IPS DF 6.9 (cell line): ENCODE data around the gene ATP11C.

Experiments
- DNase-seq: peaks from one replicate; pipeline ENCODE4 v3.0.0-alpha.2; 2013; ENCODE audit warnings: low read depth, low spot score
- H3K27ac ChIP-seq: one replicate; pipeline ENCODE4 v1.5.1; 2013; ENCODE audit warnings: low read length, control low read depth
- H3K27me3 ChIP-seq: 2 replicates; pipeline ENCODE4 v1.6.1; 2013; ENCODE audit warnings: mild to moderate bottlenecking, low read length; ENCODE audit not compliant: control insufficient read depth, insufficient read depth
- H3K36me3 ChIP-seq: 2 replicates; pipeline ENCODE4 v1.6.1; 2013; ENCODE audit warnings: low read length; ENCODE audit not compliant: control insufficient read depth, insufficient read depth
- H3K4me1 ChIP-seq: 2 replicates; pipeline ENCODE4 v1.6.1; 2013; ENCODE audit warnings: low read length; ENCODE audit not compliant: control insufficient read depth, insufficient read depth
- H3K4me3 ChIP-seq: 2 replicates; pipeline ENCODE4 v1.5.1; 2013; ENCODE audit warnings: mild to moderate bottlenecking, low read length
- H3K9me3 ChIP-seq: 2 replicates; pipeline ENCODE4 v1.6.1; 2013; ENCODE audit warnings: low read length, inconsistent platforms; ENCODE audit not compliant: control insufficient read depth, insufficient read depth
- WGBS: extraction: QIAGEN DNeasy Blood & Tissue Kit; methylation state at CpG from one replicate; pipeline ENCODE4 v1.1.7; 2013; ENCODE audit warnings: mixed read lengths, missing lambda C conversion rate; ENCODE audit not compliant: insufficient read length, insufficient coverage; 5-methylcytosine and 5-hydroxymethylcytosine counted together

ATP11C gene

GRCh38 chrX:139815771-139816170 is 117.1 kb downstream of the ATP11C start:
- Histone ChIP-seq H3K4me1 (no peaks in the 10 kb centered on the region), H3K27me3 (no peaks in the 10 kb centered on the region), H3K36me3 (no peaks in the 10 kb centered on the region), H3K4me3 (no peak overlapping the region), H3K9me3 (no peaks in the 10 kb centered on the region), H3K27ac (no peak overlapping the region)
- no CpG with 5 or more reads among the region's 1 CpG for WGBS
- DNase-seq = no peak

GRCh38 chrX:139811942-139812629 is 120.8 kb downstream of the ATP11C start:
- H3K9me3 ChIP-seq = no peaks in the 10 kb centered on the region
- H3K4me3 ChIP-seq = no peak overlapping the region
- no peaks in the 10 kb centered on the region for H3K4me1 ChIP-seq
- no peak for DNase-seq
- H3K36me3 ChIP-seq = no peaks in the 10 kb centered on the region
- H3K27me3 ChIP-seq = no peaks in the 10 kb centered on the region
- H3K27ac ChIP-seq = no peak overlapping the region
- WGBS = no CpG with 5 or more reads among the region's 6 CpGs

- H3K9me3 ChIP-seq = no peaks in the 10 kb centered on the region
- no peaks in the 10 kb centered on the region for H3K4me1 ChIP-seq
- no peaks in the 10 kb centered on the region for H3K36me3 ChIP-seq
- no peak overlapping the region for H3K4me3 ChIP-seq
- DNase-seq = no peak
- WGBS = no CpG with 5 or more reads among the region's 1 CpG
- H3K27ac ChIP-seq = no peak overlapping the region
- H3K27me3 ChIP-seq = no peaks in the 10 kb centered on the region
These were observed 128.4 kb downstream of the ATP11C start for GRCh38 chrX:139804482-139804881.

GRCh38 chrX:139803224-139803623 is 129.6 kb downstream of the ATP11C start:
- no peaks in the 10 kb centered on the region for H3K36me3 ChIP-seq
- H3K4me3 ChIP-seq = no peak overlapping the region
- H3K27ac ChIP-seq = no peak overlapping the region
- H3K9me3 ChIP-seq = no peaks in the 10 kb centered on the region
- no CpG with 5 or more reads among the region's 2 CpGs for WGBS
- no peaks in the 10 kb centered on the region for H3K4me1 ChIP-seq
- H3K27me3 ChIP-seq = no peaks in the 10 kb centered on the region
- DNase-seq = no peak

GRCh38 chrX:139802048-139802447 is 130.8 kb downstream of the ATP11C start:
- no peaks in the 10 kb centered on the region for H3K9me3 ChIP-seq
- no peaks in the 10 kb centered on the region for H3K27me3 ChIP-seq
- WGBS = no CpG with 5 or more reads among the region's 4 CpGs
- no peak for DNase-seq
- no peak overlapping the region for H3K27ac ChIP-seq
- no peaks in the 10 kb centered on the region for H3K4me1 ChIP-seq
- H3K4me3 ChIP-seq = no peak overlapping the region
- no peaks in the 10 kb centered on the region for H3K36me3 ChIP-seq

GRCh38 chrX:139801397-139801813 is 131.4 kb downstream of the ATP11C start:
- no peak for DNase-seq
- no peaks in the 10 kb centered on the region for H3K4me1 ChIP-seq
- no CpG with 5 or more reads among the region's 3 CpGs for WGBS
- H3K4me3 ChIP-seq = no peak overlapping the region
- no peaks in the 10 kb centered on the region for H3K9me3 ChIP-seq
- H3K27me3 ChIP-seq = no peaks in the 10 kb centered on the region
- H3K27ac ChIP-seq = no peak overlapping the region
- H3K36me3 ChIP-seq = no peaks in the 10 kb centered on the region

- H3K36me3 ChIP-seq = no peaks in the 10 kb centered on the region
- DNase-seq = no peak
- no peak overlapping the region for H3K27ac ChIP-seq
- no peak overlapping the region for H3K4me3 ChIP-seq
- H3K9me3 ChIP-seq = no peaks in the 10 kb centered on the region
- H3K4me1 ChIP-seq = no peaks in the 10 kb centered on the region
- no CpG with 5 or more reads among the region's 4 CpGs for WGBS
- H3K27me3 ChIP-seq = no peaks in the 10 kb centered on the region
These were observed 134.2 kb downstream of the ATP11C start for GRCh38 chrX:139798701-139799100.

- H3K4me3 ChIP-seq = no peak overlapping the region
- no peak overlapping the region for H3K27ac ChIP-seq
- H3K36me3 ChIP-seq = no peaks in the 10 kb centered on the region
- no peaks in the 10 kb centered on the region for H3K9me3 ChIP-seq
- DNase-seq = no peak
- H3K27me3 ChIP-seq = no peaks in the 10 kb centered on the region
- no CpG with 5 or more reads among the region's 1 CpG for WGBS
- H3K4me1 ChIP-seq = no peaks in the 10 kb centered on the region
These were observed 137.7 kb downstream of the ATP11C start for GRCh38 chrX:139795196-139795595.

GRCh38 chrX:139787601-139788000 is 145.3 kb downstream of the ATP11C start:
- no peak for DNase-seq
- no CpG with 5 or more reads among the region's 2 CpGs for WGBS
- H3K27ac ChIP-seq = no peak overlapping the region
- no peaks in the 10 kb centered on the region for H3K9me3 ChIP-seq
- no peaks in the 10 kb centered on the region for H3K27me3 ChIP-seq
- H3K4me3 ChIP-seq = no peak overlapping the region
- no peaks in the 10 kb centered on the region for H3K4me1 ChIP-seq
- no peaks in the 10 kb centered on the region for H3K36me3 ChIP-seq

GRCh38 chrX:139784807-139785206 is 148.0 kb downstream of the ATP11C start:
- no peaks in the 10 kb centered on the region for H3K36me3 ChIP-seq
- H3K27ac ChIP-seq = no peak overlapping the region
- DNase-seq = no peak
- no peaks in the 10 kb centered on the region for H3K4me1 ChIP-seq
- H3K27me3 ChIP-seq = no peaks in the 10 kb centered on the region
- WGBS = no CpG with 5 or more reads among the region's 1 CpG
- H3K9me3 ChIP-seq = no peaks in the 10 kb centered on the region
- no peak overlapping the region for H3K4me3 ChIP-seq

GRCh38 chrX:139783959-139784358 is 148.9 kb downstream of the ATP11C start:
- H3K36me3 ChIP-seq = no peaks in the 10 kb centered on the region
- no peak overlapping the region for H3K27ac ChIP-seq
- no CpG with 5 or more reads among the region's 1 CpG for WGBS
- no peak for DNase-seq
- no peak overlapping the region for H3K4me3 ChIP-seq
- H3K9me3 ChIP-seq = no peaks in the 10 kb centered on the region
- H3K27me3 ChIP-seq = no peaks in the 10 kb centered on the region
- no peaks in the 10 kb centered on the region for H3K4me1 ChIP-seq
